Measurements from ENCODE around the gene CAMKK1.

CAMKK1 gene

GRCh38 chr17:3896108-3896967 lies 3.5 kb upstream of the CAMKK1 start:
- TF ChIP-seq, protein P1, sequence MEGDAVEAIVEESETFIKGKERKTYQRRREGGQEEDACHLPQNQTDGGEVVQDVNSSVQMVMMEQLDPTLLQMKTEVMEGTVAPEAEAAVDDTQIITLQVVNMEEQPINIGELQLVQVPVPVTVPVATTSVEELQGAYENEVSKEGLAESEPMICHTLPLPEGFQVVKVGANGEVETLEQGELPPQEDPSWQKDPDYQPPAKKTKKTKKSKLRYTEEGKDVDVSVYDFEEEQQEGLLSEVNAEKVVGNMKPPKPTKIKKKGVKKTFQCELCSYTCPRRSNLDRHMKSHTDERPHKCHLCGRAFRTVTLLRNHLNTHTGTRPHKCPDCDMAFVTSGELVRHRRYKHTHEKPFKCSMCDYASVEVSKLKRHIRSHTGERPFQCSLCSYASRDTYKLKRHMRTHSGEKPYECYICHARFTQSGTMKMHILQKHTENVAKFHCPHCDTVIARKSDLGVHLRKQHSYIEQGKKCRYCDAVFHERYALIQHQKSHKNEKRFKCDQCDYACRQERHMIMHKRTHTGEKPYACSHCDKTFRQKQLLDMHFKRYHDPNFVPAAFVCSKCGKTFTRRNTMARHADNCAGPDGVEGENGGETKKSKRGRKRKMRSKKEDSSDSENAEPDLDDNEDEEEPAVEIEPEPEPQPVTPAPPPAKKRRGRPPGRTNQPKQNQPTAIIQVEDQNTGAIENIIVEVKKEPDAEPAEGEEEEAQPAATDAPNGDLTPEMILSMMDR (IDR thresholded peaks at IDR 0.05; ENCODE audit: insufficient read depth, low read length, missing control alignments), result no peak
- ChIA-PET CTCF (interaction anchor here (0.9 to 7.2 kb wide), 3 partner anchors 15 to 108 kb away, joined by 3 to 75 read pairs (median 7); partner anchors contain the start of gene P2RX1), POLR2A (no interaction called here)
- no peak overlapping the region for H3K4me3 ChIP-seq (ENCODE audit: low read depth, low read length)
- DNase-seq (ENCODE audit: low read depth, low spot score), result no peak

- TF ChIP-seq, protein P1 (IDR thresholded peaks at IDR 0.05; ENCODE audit: insufficient read depth, low read length, missing control alignments), result no peak
- no peak for DNase-seq (ENCODE audit: low read depth, low spot score)
- no peak overlapping the region for H3K4me3 ChIP-seq (ENCODE audit: low read depth, low read length)
- ChIA-PET CTCF (interaction anchor here (7.2 kb wide), 1 partner anchor 20 kb away, joined by 75 read pairs; the partner anchor contains the start of gene P2RX1), POLR2A (no interaction called here)
These were observed 2.5 kb upstream of the CAMKK1 start for GRCh38 chr17:3895354-3895753.

DNA sequence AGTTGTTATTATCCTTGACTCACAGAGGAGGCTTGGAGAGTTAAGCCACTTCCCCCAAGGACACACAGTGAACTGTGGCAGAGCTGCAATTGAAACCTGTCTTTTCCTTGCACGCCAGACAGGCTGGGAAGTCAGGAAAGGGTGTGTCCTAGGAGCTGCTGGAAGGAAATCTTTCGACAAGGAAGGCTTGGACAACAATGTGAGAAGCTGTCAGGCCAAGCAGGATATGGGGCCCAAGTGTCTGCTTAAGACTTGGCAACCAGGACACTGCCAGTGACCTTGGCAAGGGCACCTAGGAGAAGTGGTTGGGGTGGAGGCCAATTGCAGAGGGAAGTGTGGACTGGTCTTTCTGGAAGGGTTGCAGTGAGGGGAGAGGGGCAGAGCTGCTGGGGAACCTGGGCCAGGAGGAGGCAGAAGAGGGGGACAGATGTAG lies 2.1 kb upstream of the CAMKK1 start:
- DNase-seq (ENCODE audit: low read depth, low spot score), result no peak
- POLR2A ChIA-PET, result no interaction called here

DNA sequence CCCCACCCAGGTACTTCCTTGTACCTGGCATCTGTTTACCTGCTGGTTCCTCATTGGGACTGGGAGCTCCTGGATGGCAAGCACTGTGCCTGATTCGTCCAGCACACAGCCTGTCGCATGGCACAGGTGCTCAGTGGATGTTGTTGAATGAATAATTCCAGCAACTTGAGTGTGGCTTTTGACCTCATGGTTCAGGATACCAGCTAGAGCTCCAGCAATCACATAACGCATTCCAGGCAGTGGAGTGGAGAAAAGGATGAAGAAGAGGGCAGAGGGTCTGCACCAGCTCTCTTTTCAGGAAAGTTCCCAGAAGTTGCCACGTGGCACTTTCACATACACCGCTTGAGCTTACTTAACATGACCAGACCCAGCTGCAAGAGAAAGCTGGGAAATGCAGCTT lies 1.3 kb upstream of the CAMKK1 start:
- DNase-seq (ENCODE audit: low read depth, low spot score), result no peak
- POLR2A ChIA-PET, result no interaction called here
- TF ChIP-seq, protein P1 (IDR thresholded peaks at IDR 0.05; ENCODE audit: insufficient read depth, low read length, missing control alignments), result no peak
- H3K4me3 ChIP-seq (ENCODE audit: low read depth, low read length), result no peak overlapping the region
- CTCF ChIA-PET, result interaction anchor here (0.9 to 2.7 kb wide), 7 partner anchors 10 to 160 kb away, joined by 3 to 28 read pairs (median 4); partner anchors contain the start of genes NCBP3 and P2RX1

More for the DNA sequence above, 2.1 kb upstream of the CAMKK1 start:
- TF ChIP-seq, protein P1 (IDR thresholded peaks at IDR 0.05; ENCODE audit: insufficient read depth, low read length, missing control alignments), result no peak
- CTCF ChIA-PET, result interaction anchor here (1.4 to 2.7 kb wide), 4 partner anchors 19 to 160 kb away, joined by 3 to 28 read pairs (median 4); partner anchors contain the start of gene NCBP3
- H3K4me3 ChIP-seq (ENCODE audit: low read depth, low read length), result no peak overlapping the region

- CTCF ChIA-PET, result interaction anchor here (0.9 to 2.7 kb wide), 9 partner anchors 9 to 159 kb away, joined by 3 to 28 read pairs (median 4); partner anchors contain the start of genes NCBP3 and P2RX1
These were observed 865 bp upstream of the CAMKK1 start for GRCh38 chr17:3893720-3894116.

More at GRCh38 chr17:3893720-3894116, 865 bp upstream of the CAMKK1 start:
- peak overlapping the region; percentile 64 for H3K4me3 ChIP-seq (ENCODE audit: low read depth, low read length)
- TF ChIP-seq, protein P1 (IDR thresholded peaks at IDR 0.05; ENCODE audit: insufficient read depth, low read length, missing control alignments), result no peak
- DNase-seq (ENCODE audit: low read depth, low spot score), result no peak
- POLR2A ChIA-PET, result no interaction called here

Measured in AG04449 (cell line).